Erythroblast (primary cell): Measurements from ENCODE around the gene RAB3C.
"Not testable (repeated sequence)": the region's sequence is repeated elsewhere in the genome, so short reads cannot be mapped to it uniquely, and the experiment has no call there.

Source experiments
- DNase-seq, 2 experiments: peaks; one replicate each; lab custom pipeline; 2025; lab: John Stamatoyannopoulos, UW
- GATA1 ChIP-seq: IDR thresholded peaks from 2 replicates; pipeline ENCODE4 v1.6.1; 2011; ENCODE audit warnings: low read depth, mild to moderate bottlenecking, control low read depth, low read length, moderate library complexity
- POLR2A ChIP-seq: IDR thresholded peaks from 2 replicates; pipeline ENCODE4 v1.6.1; 2011; ENCODE audit warnings: mild to moderate bottlenecking, low read length

Gene RAB3C

GRCh38 chr5:58582803-58583491 is at the start of gene RAB3C:
Gene RAB3C, plus strand, starts transcription at chr5:58583075. Its CDS starts 134 bp downstream, at chr5:58583209.
- peak; percentile 83 to 85 for DNase-seq
- TF ChIP-seq GATA1 (no peak), POLR2A (no peak)

- DNase-seq: not testable (repeated sequence)
Observed at GRCh38 chr5:58541935-58542334, 40.9 kb upstream of the RAB3C start.

GRCh38 chr5:58542709-58543108 is 40.2 kb upstream of the RAB3C start:
- no peak for TF ChIP-seq GATA1
- TF ChIP-seq POLR2A: no peak
- no peak for DNase-seq

GRCh38 chr5:58543723-58544122 is 39.2 kb upstream of the RAB3C start:
- TF ChIP-seq GATA1 (no peak), POLR2A (no peak)
- DNase-seq: no peak

GRCh38 chr5:58544195-58544594 is 38.7 kb upstream of the RAB3C start:
- TF ChIP-seq GATA1 (no peak), POLR2A (no peak)
- no peak for DNase-seq

- no peak for DNase-seq
- TF ChIP-seq GATA1 (no peak), POLR2A (no peak)
Observed at GRCh38 chr5:58544926-58545325, 37.9 kb upstream of the RAB3C start.

GRCh38 chr5:58545912-58546311 is 37.0 kb upstream of the RAB3C start:
- DNase-seq: no peak
- no peak for TF ChIP-seq GATA1
- TF ChIP-seq POLR2A: no peak

- TF ChIP-seq GATA1 (no peak), POLR2A (no peak)
- no peak for DNase-seq
Observed at GRCh38 chr5:58548068-58548467, 34.8 kb upstream of the RAB3C start.

- TF ChIP-seq POLR2A (no peak), GATA1 (no peak)
Observed at GRCh38 chr5:58551492-58551891, 31.4 kb upstream of the RAB3C start.

GRCh38 chr5:58557665-58558338 is 25.1 kb upstream of the RAB3C start:
- DNase-seq: not testable (repeated sequence)

More at GRCh38 chr5:58551492-58551891, 31.4 kb upstream of the RAB3C start:
- DNase-seq: peak; percentile 2 to 18

GRCh38 chr5:58563016-58563700 is 19.7 kb upstream of the RAB3C start:
- not testable (repeated sequence) for DNase-seq

GRCh38 chr5:58564043-58564832 is 18.6 kb upstream of the RAB3C start:
- DNase-seq: not testable (repeated sequence)

- TF ChIP-seq POLR2A (no peak), GATA1 (no peak)
Observed at GRCh38 chr5:58565033-58565432, 17.8 kb upstream of the RAB3C start.

GRCh38 chr5:58571501-58571900 is 11.4 kb upstream of the RAB3C start:
- TF ChIP-seq GATA1 (no peak), POLR2A (no peak)
- DNase-seq: no peak

More at GRCh38 chr5:58565033-58565432, 17.8 kb upstream of the RAB3C start:
- no peak for DNase-seq

- DNase-seq: not testable (repeated sequence)
Observed at GRCh38 chr5:58572973-58573372, 9.9 kb upstream of the RAB3C start.
